Measurements from ENCODE around the gene DRD5.

Gene DRD5

GRCh38 chr4:9820343-9820742 is 38.9 kb downstream of the DRD5 start:
- Histone ChIP-seq H3K27me3 (ENCODE audit: insufficient read depth, low read length) (no peaks in the 10 kb centered on the region), H3K36me3 (ENCODE audit: insufficient read depth, low read depth, low read length) (no peaks in the 10 kb centered on the region), H3K4me1 (ENCODE audit: insufficient read depth, low read length) (no peaks in the 10 kb centered on the region)

GRCh38 chr4:9825049-9825448 is 43.6 kb downstream of the DRD5 start:
- Histone ChIP-seq H3K4me1 (ENCODE audit: insufficient read depth, low read length) (no peaks in the 10 kb centered on the region), H3K4me3 (ENCODE audit: low read length) (no peak overlapping the region), H3K36me3 (ENCODE audit: insufficient read depth, low read depth, low read length) (no peaks in the 10 kb centered on the region), H3K9me3 (ENCODE audit: insufficient read depth, low read depth, low read length) (no peaks in the 10 kb centered on the region), H3K27ac (ENCODE audit: low read length) (no peak overlapping the region), H3K9ac (ENCODE audit: low read depth, low read length) (no peak overlapping the region), H3K27me3 (ENCODE audit: insufficient read depth, low read length) (no peaks in the 10 kb centered on the region)

More at GRCh38 chr4:9820343-9820742, 38.9 kb downstream of the DRD5 start:
- Histone ChIP-seq H3K9ac (ENCODE audit: low read depth, low read length) (no peak overlapping the region), H3K9me3 (ENCODE audit: insufficient read depth, low read depth, low read length) (no peaks in the 10 kb centered on the region), H3K27ac (ENCODE audit: low read length) (no peak overlapping the region), H3K4me3 (ENCODE audit: low read length) (no peak overlapping the region)

GRCh38 chr4:9826551-9826950 is 45.1 kb downstream of the DRD5 start:
- Histone ChIP-seq H3K4me3 (ENCODE audit: low read length) (no peak overlapping the region), H3K36me3 (ENCODE audit: insufficient read depth, low read depth, low read length) (no peaks in the 10 kb centered on the region), H3K27me3 (ENCODE audit: insufficient read depth, low read length) (no peaks in the 10 kb centered on the region), H3K9ac (ENCODE audit: low read depth, low read length) (no peak overlapping the region), H3K4me1 (ENCODE audit: insufficient read depth, low read length) (no peaks in the 10 kb centered on the region), H3K27ac (ENCODE audit: low read length) (no peak overlapping the region), H3K9me3 (ENCODE audit: insufficient read depth, low read depth, low read length) (no peaks in the 10 kb centered on the region)

- H3K9ac ChIP-seq (ENCODE audit: low read depth, low read length): no peak overlapping the region
- H3K9me3 ChIP-seq (ENCODE audit: insufficient read depth, low read depth, low read length): no peaks in the 10 kb centered on the region
- no peaks in the 10 kb centered on the region for H3K4me1 ChIP-seq (ENCODE audit: insufficient read depth, low read length)
- no peak overlapping the region for H3K4me3 ChIP-seq (ENCODE audit: low read length)
- no peaks in the 10 kb centered on the region for H3K36me3 ChIP-seq (ENCODE audit: insufficient read depth, low read depth, low read length)
- H3K27ac ChIP-seq (ENCODE audit: low read length): no peak overlapping the region
- H3K27me3 ChIP-seq (ENCODE audit: insufficient read depth, low read length): no peaks in the 10 kb centered on the region
Observed at GRCh38 chr4:9832640-9833039, 51.2 kb downstream of the DRD5 start.

- Histone ChIP-seq H3K36me3 (ENCODE audit: insufficient read depth, low read depth, low read length) (no peaks in the 10 kb centered on the region), H3K9ac (ENCODE audit: low read depth, low read length) (no peak overlapping the region), H3K27me3 (ENCODE audit: insufficient read depth, low read length) (no peaks in the 10 kb centered on the region)
Observed at GRCh38 chr4:9833421-9833820, 52.0 kb downstream of the DRD5 start.

More at GRCh38 chr4:9833421-9833820, 52.0 kb downstream of the DRD5 start:
- Histone ChIP-seq H3K4me1 (ENCODE audit: insufficient read depth, low read length) (no peaks in the 10 kb centered on the region), H3K4me3 (ENCODE audit: low read length) (no peak overlapping the region), H3K27ac (ENCODE audit: low read length) (no peak overlapping the region), H3K9me3 (ENCODE audit: insufficient read depth, low read depth, low read length) (no peaks in the 10 kb centered on the region)
